Gastroesophageal sphincter (tissue), 4 donors: ENCODE results near the gene ABCG1. TPM values are rescaled to one million over a fixed set of nuclear protein-coding genes. Genes with fewer than 3 reads are reported as not detected.
"Not testable (repeated sequence)": the region's sequence is repeated elsewhere in the genome, so short reads cannot be mapped to it uniquely, and the experiment has no call there.

ENCODE experiments used
- ATAC-seq: fragments of 150-250 bp; one replicate; pipeline ENCODE4 v1.9.1; 2016; ENCODE audit warnings: mild to moderate bottlenecking, moderate library complexity
- H3K27ac ChIP-seq, 4 donors: fragments of 200-600 bp; sonication (generic) in 3 of 4; 1 replicate in 3 of 4; 2 replicates in 1 of 4; pipeline ENCODE4 v1.5.1; 2016 to 2019
- H3K27me3 ChIP-seq: fragments of 200-600 bp; sonication (generic); one replicate; pipeline ENCODE4 v1.5.1; 2019
- H3K36me3 ChIP-seq, 2 donors: fragments of 200-600 bp; sonication (generic); one replicate each; pipeline ENCODE4 v1.5.1; 2019; ENCODE audit warnings: control low read depth in 1 of 2
- H3K4me1 ChIP-seq, 3 donors: fragments of 200-600 bp; sonication (generic); 1 replicate in 2 of 3; 2 replicates in 1 of 3; pipeline ENCODE4 v1.5.1; 2016 to 2019; ENCODE audit warnings: control low read depth in 2 of 3
- H3K4me3 ChIP-seq, 2 donors: fragments of 200-600 bp; sonication (generic); one replicate each; pipeline ENCODE4 v1.5.1; 2019; ENCODE audit warnings: mild to moderate bottlenecking in 1 of 2, moderate library complexity in 1 of 2
- H3K9me3 ChIP-seq, 3 donors: fragments of 200-600 bp; sonication (generic); one replicate each; pipeline ENCODE4 v1.5.1; 2017 to 2019; ENCODE audit warnings: control low read depth in 2 of 3
- CTCF ChIP-seq, 4 experiments: fragments of 200-600 bp in 2 of 4; fragments of 450-650 bp in 2 of 4; sonication (generic) in 1 of 4; IDR thresholded peaks; one replicate each; pipeline ENCODE4 v1.5.1; 2017 to 2019; ENCODE audit warnings: antibody characterized with exemption in 4 of 4, mild to moderate bottlenecking in 2 of 4, moderate library complexity in 2 of 4
- EP300 ChIP-seq: sonication (generic); formaldehyde crosslinking; IDR thresholded peaks from one replicate; pipeline ENCODE4 v1.6.1; 2017; ENCODE audit warnings: antibody characterized with exemption, mild to moderate bottlenecking
- POLR2A ChIP-seq, 2 donors: fragments of 450-650 bp; IDR thresholded peaks; one replicate each; pipeline ENCODE4 v1.6.1; 2017; ENCODE audit warnings: antibody characterized with exemption in 2 of 2, mild to moderate bottlenecking in 2 of 2, moderate library complexity in 1 of 2
- POLR2AphosphoS5 ChIP-seq: sonication (generic); formaldehyde crosslinking; IDR thresholded peaks from one replicate; pipeline ENCODE4 v1.6.1; 2017; ENCODE audit warnings: antibody characterized with exemption
- WGBS, 2 donors: methylation state at CpG; one replicate each; pipeline ENCODE4 v1.1.5; 2018; ENCODE audit warnings: low coverage in 1 of 2; 5-methylcytosine and 5-hydroxymethylcytosine counted together
- total RNA-seq, 4 donors: library from RNA; depleted of rRNA; stranded (reverse); fragments of >200 nt; gene quantifications; one replicate each; pipeline ENCODE4 v1.1.0, GENCODE V29; 2016

ABCG1 gene
- total RNA-seq, 4 donors from 2014 or later: 15.9 to 21.8 (median 18.0) TPM

GRCh38 chr21:42291751-42292562, 73.0 kb downstream of the ABCG1 start:
- Histone ChIP-seq H3K36me3 (peaks cover 0 to 93% of the 10 kb centered on the region in 2 donors), H3K9me3 (peaks cover 0 to 5% (median 0%) of the 10 kb centered on the region in 3 donors), H3K4me3 (no peak overlapping the region), H3K4me1 (no peaks in the 10 kb centered on the region), H3K27ac (no peak overlapping the region), H3K27me3 (no peaks in the 10 kb centered on the region)
- TF ChIP-seq CTCF (IDR thresholded peaks at IDR 0.05): no peak
- TF ChIP-seq EP300: no peak
- no peak for TF ChIP-seq POLR2A (IDR thresholded peaks at IDR 0.05)
- no peak for TF ChIP-seq POLR2AphosphoS5
- ATAC-seq: no peak
- 88% methylated on average over 4 of the region's 22 CpGs; no CpG with 5 or more reads in 1 of the 2 donors for WGBS, 2 donors

GRCh38 chr21:42292563-42293142, 73.7 kb downstream of the ABCG1 start:
- H3K36me3 ChIP-seq: peaks cover 0 to 93% of the 10 kb centered on the region in 2 donors
- not testable (repeated sequence) for ATAC-seq, H3K9me3 ChIP-seq, H3K27ac ChIP-seq, H3K4me3 ChIP-seq, H3K27me3 ChIP-seq, H3K4me1 ChIP-seq
- WGBS, 2 donors: 92 to 95% methylated on average over 3 of the region's 4 CpGs

GRCh38 chr21:42293649-42294272, 74.8 kb downstream of the ABCG1 start:
- no peaks in the 10 kb centered on the region for H3K27me3 ChIP-seq
- no peak overlapping the region for H3K27ac ChIP-seq
- H3K9me3 ChIP-seq: no peaks in the 10 kb centered on the region
- H3K4me1 ChIP-seq: no peaks in the 10 kb centered on the region
- ATAC-seq: no peak
- H3K4me3 ChIP-seq: no peak overlapping the region
- 88 to 91% methylated on average over 4 to 8 of the region's 17 CpGs for WGBS, 2 donors
- TF ChIP-seq POLR2A (IDR thresholded peaks at IDR 0.05): no peak
- TF ChIP-seq CTCF (IDR thresholded peaks at IDR 0.05): no peak
- no peak for TF ChIP-seq EP300
- no peak for TF ChIP-seq POLR2AphosphoS5
- peaks cover 0 to 86% of the 10 kb centered on the region in 2 donors for H3K36me3 ChIP-seq

GRCh38 chr21:42294273-42294880, 75.4 kb downstream of the ABCG1 start:
- ATAC-seq: no peak
- Histone ChIP-seq H3K36me3 (peaks cover 0 to 80% of the 10 kb centered on the region in 2 donors), H3K27ac (no peak overlapping the region)

More at GRCh38 chr21:42294273-42294880, 75.4 kb downstream of the ABCG1 start:
- no peaks in the 10 kb centered on the region for H3K27me3 ChIP-seq
- TF ChIP-seq POLR2A (IDR thresholded peaks at IDR 0.05) (no peak), POLR2AphosphoS5 (no peak), EP300 (no peak), CTCF (IDR thresholded peaks at IDR 0.05) (no peak)
- WGBS, 2 donors: 92 to 100% methylated on average over 3 to 10 of the region's 22 CpGs
- H3K9me3 ChIP-seq: no peaks in the 10 kb centered on the region
- H3K4me3 ChIP-seq: no peak overlapping the region
- no peaks in the 10 kb centered on the region for H3K4me1 ChIP-seq
